GM19240 (cell line): ENCODE data around the gene FBN2.

Source experiments
- DNase-seq: peaks from one replicate; pipeline ENCODE4 v3.0.0; 2011; ENCODE audit warnings: low spot score; ENCODE audit not compliant: insufficient read length

The FBN2 gene

DNA sequence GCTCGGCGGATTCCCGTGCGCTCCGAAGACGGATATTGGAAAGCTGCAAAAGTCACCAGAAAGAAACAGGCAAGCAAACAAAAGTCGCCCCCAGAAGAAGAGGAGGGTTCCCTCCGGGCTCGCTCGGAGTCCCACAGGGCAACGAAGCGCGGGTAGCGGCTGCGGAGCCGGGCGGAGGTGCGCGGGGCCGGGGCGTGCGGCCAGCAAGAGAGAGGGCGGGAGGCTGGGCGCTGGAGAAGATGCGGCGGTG is at the start of gene FBN2:
Gene FBN2 (minus strand): TSS at position 246 of the 250 bp plus-strand sequence. CDS start 642 bp downstream, outside the sequence.
- DNase-seq, result no peak

DNA sequence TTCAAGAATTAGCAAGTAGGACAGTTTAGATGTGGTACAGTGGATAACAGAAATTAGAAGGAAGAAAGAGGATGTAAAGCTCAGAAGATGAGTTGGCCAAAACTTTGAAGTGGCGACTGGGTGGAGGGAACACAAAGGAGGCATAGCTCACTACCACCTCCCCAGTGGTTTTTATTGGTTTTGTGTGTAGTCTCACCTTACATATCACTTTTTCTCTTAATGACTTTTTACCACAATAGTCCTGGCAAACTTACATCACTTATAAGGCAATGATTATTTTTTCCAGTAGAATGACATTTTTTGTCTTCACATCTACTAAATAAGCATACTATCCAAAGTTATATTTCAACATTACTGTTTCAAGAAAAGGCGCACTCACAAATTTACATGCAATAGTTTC is 49.2 kb upstream of the FBN2 start:
- no peak for DNase-seq

DNA sequence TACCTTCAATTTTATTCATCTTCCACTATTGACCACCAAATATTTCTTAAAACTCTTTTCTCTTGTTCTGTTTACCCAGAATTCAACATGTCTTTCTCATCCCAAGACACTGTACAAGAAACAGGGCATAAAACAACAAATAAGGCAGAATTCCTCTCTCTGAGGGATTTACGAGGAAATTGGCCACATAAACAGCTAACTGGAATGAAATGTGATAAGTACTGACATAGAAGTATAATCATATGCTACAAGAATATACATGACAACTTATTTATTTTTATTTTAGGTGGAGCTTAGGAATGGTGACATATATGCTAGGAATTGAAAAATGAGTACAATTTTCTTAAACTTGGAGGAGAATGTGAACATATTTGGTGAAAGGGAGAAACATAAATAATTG is 48.8 kb upstream of the FBN2 start:
- DNase-seq, result no peak

DNA sequence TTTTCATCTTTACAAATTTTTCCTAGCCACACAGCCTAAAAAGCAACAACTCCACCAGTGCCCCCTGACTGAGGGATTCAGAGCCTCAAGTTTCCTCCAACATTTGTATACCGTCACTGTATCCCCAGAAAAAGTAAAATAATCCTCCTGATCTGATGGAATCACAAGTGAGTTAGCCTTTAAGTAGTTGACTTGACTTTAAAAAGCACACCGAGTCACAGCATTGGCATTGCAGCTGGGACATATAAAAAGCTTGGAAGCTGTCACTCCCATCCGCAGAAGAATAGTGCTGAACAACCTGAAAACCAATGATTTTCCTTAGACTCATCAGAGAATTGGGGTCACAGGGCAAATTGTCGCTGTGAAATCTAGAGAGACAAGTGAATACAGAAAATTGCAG is 41.6 kb upstream of the FBN2 start:
- DNase-seq, result no peak

DNA sequence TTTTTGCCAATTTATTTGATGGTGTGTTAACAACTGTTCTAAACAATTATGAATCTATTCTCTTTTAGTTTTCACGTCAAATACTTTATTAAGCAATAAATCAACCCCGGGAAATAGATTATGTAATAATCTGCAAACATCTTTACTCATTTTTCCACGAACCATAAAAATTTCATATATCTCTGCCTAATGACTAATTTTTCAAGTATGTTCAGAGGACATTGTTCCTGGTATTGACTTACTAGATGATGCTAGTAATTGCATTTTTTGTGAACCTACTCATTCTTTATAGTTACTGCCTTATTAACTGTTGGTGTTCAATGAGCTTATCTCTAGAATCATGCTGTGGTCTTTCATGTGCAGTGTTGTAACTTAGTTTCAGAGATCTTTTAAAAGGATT is 41.0 kb upstream of the FBN2 start:
- no peak for DNase-seq

DNA sequence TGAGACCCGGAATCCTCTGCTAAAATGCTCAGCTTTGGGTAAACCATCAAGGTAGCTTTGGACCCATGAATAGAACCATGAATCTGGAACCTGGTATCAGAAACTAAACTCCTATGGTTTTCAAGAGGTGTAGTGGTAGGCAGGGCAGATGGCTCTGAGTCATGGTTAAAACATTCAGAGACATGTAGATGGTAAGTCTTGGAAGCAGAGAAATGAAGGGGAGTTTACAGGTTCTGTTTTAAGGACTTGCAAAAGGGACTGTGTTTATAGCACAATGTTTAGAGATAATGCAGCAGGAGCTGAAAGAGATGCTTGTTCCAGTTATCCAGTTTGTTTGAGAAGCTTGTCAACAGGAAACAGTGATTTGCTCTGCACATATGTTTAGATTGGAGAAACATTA is 36.0 kb upstream of the FBN2 start:
- DNase-seq, result no peak

DNA sequence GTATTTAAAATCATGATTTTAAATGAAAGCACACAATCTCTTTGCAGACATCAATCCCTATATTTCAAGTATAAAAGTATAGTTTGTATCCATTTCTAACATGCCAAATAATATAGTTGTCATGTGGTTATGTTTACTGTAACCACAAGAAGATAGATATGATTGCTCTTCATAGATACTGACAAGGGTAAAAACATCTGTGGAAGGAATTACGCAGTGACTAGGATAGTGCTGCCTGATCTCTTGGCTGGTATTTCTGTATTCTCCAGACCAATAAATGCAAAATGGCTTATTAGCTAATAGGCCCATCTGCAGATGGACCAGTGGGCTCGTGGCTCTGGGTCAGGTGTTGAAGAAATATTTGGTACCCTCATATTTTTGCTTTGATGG is 34.9 kb upstream of the FBN2 start:
- no peak for DNase-seq

DNA sequence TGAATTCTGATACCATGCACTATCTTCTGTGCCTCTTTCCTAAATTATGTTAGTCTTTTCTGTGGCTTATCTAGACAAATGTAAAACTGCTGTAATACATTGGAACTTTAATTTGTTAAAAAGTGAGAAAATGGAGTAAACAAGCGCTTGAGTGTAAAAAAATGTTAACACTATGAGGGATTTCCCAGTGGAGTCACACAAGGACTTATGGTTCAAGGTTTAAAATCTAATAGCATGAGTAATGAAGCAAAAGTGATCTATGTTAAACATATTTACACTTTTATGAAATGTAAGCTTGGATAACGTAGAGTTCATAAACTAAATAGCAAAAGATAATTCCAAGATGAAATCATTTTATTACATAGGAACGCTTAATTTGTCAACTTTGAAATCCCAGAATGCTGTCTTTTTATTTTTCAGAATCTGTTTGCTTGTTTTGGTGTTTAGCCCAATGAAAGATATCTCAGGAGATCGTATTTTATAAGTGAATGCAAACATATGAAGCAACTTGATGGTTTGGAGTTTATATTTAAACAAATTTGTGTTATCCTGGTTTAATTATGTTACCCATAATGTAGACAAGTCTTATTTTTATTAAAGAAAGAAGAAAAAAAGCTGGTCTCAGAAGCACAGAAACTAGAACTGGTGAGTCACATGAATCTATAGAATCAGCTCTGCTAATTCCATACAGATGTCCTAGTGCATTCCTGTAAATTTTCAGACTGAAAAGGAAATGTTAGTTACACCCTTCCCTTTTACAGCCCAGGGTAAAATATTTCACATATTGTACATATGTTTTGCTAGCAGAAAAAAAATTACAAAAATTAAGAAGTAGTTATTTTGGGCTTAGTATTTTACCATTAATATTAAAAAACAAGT is 34.2 kb upstream of the FBN2 start:
- DNase-seq, result no peak

DNA sequence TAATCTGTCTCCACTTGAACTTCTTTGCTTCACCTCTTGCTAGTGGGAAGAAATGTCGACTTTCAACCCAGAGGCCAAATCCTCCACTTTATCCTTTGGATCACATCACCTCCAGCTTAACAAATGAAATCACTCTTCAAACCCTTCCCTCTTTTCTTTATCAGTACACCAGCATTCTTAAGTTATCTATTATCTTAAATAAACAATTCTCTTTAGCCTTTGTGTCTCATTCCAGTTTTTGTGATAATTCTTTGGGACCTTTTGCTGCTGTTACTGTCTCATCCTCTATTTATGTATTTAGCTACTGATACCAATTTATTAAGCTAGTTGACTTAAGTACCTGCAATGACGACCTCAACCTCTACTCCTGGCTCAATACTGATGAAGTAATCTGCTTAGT is 28.1 kb upstream of the FBN2 start:
- DNase-seq, result no peak

DNA sequence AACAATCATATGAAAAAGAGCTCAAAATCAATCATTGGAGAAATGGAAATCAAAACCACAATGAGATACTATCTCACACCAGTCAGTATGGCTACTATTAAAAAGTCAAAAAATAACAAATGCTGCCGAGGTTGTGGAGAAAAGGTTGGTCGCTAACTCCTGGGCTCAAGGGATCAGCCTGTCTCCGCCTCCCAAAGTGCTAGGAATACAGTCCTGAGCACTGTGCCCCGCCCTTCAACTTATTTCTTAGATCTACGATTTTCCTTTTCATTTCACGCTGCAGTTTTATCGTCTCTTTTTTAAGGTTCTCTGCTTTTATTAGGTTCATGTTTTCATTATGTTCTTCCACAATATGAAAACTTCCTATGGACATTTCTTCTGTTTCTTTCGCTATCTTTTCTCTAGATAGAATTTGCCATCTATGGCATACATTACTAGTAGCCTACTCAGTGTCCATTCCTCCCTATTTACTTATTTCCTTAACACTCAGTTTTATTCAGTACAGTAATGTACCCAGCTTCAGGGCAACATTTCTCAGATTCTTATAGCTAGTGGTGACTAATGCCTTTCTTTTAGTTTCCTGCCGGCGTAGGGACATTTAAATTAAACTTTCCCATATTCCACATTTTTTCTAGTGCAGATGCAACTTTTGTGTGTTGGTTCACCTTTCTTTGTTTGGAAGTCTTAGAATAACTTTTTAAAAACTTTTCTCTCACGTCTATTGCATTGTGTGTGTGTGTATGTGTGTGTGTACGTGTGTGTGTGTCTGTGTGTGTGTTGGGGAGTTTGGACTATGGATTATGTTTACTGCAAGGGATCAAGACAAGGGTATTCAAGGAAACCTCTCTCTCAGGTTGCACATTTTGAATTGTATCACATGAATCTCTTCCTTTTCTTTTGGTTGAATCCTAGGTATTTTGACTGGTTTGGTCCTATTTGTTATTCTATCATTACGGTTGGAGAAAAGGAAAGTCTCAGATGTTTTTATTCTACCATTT is 21.6 kb upstream of the FBN2 start:
- DNase-seq, result no peak

DNA sequence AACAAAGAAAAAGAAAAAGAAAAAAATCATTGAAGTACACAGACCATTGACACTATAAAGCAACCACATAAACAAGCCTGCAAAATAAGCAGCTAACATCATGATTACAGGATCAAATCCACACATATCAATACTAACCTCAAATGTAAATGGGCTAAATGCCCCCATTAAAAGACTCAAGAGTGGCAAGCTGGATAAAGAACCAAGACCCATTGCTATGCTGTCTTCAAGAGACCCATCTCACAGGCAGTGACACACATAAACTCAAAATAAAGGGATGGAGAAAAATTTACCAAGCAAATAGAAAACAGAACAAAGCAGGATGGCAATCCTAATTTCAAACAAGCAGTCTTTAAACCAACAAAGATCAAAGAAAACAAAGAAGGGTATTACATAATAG is 15.7 kb upstream of the FBN2 start:
- DNase-seq, result no peak

DNA sequence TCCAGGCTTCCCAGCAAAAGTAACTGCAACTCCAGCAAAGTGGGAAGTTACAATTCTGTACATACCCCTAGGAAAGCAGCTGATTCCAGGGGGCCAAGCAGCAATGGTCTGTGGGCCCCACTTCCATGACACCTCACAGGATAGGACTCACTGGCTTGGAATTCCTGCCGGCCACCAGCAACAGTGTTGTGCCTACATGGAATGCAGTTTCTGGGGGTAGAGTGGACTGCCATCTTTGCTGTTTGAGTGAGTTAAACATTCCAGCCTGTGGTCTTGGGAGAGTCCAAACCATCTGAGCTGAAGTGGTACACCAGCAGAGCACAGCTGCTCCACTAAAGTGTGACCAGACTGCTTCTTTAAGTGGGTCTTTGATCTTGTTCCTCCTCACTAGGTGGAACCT is 13.4 kb upstream of the FBN2 start:
- DNase-seq, result no peak

DNA sequence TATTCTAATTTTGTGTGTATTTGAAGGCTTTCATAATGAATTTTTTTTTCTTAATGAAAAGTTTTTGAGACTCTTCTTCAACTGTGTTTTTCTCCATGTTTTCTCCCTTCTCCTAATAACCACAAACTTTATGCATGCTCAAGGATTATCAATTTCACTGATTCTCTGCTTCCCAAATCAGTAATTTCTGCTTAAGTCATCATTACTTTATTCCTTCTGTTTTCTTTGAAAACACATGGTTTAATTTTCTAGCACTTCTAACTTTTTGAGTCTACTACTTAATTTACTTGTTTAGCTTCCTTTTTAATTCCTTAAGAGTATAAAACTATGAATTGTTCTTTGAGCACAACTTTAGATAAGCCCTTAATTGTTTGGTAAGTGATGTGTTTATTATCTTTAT is 11.5 kb upstream of the FBN2 start:
- no peak for DNase-seq

DNA sequence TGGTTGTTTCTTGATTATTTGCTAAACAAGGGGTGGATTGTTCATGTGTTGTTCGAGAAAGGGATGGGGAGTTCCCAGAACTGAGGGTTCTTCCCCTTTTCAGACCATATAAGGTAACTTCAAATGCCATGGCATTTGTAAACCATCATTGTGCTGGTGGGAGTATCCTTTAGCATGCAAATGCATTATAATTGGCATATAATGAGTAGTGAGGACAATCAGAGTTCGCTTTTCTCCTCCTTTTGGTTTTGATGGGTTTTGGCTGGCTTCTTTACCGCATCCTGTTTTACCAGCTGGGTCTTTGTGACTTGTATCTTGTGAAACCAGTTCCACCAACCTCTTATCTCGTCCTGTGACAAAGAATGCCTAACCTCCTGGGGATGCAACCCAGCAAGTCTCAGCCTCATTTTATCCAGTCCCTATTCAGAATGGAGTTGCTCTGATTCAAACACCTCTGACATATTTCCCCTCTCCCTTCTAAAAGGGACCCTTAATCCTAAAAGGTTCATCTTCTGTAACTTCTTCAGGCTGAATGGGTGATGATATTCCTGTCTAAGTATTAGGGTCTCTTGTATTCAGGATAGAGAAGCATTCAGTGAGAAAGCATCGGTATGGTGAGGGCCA is 8.7 kb upstream of the FBN2 start:
- DNase-seq, result no peak

DNA sequence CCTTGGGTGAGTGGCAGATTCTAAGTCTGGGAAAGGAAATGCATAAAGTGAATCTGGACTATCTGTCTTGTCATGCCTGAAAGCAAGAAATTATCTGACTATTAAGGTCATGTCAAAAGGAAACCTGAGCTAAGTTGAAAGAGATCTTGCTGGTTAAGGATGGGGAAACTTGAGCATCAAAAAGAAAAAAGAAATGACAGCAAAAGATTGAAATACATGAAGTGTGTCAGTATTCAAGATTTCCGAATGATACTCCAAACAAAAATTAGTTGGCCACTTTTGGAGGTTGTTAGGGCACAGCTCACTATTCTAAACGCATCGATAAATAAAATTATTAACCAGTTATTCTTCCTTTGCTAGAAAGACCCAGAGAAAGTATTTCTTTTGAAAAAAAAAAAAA is 3.3 kb upstream of the FBN2 start:
- DNase-seq, result no peak

DNA sequence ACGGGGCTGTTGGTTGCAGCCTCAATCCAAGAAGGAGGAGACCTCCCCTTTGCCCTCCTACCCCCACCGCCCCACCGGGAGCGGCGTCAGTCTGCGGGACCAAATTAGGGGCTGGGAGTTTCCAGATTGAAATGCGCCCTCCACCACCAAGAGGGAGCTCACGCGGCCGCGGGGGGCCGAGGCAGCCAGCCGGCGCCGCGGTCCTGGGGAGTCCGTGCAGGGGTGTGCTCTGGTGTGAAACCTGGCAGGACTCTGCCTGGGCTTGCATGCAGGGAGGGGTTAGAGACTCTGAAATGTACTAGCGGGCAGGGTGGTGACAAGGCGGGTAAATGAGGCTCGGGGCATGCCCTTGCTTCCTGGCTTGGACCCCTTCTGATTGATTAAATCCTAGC is 989 bp upstream of the FBN2 start:
- no peak for DNase-seq

DNA sequence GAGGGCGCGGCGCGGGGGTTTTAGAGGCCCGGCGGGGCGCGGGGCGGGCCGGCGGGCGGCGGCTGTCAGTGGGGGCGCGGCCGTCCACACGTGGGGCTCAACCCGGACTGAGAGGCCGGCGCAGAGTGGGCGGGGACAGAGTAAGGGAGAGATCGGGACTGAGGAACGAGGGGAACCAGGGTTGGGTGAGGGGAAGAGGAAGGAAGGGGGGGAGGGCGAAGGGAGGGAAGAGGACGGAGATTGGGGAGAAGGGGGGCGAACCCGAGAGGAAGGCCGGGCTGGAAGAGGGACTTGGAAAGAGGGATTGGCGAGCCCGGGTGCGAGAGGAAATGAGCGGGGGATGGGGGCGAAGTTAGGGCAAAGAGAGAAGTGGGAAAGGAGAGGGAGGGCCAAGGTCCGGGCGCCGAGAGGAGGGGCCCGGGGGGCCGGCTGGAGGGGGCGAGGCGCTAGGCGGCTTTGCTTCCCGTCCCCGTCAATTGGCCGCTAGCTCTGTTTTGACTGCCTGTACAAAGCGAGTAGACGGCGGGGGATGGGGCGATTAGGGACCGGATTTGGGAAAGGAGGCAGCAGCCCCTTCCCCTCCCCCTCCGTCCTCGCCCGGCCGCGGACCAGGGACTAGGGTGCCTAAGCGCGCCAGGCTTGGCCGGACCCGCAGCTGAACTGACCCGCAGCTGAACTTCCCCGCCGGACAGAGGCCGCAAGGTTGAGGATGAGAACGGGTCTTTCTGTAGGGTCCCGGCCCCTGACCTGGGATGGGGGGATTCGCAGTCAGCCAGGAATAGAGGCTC is 399 bp upstream of the FBN2 start:
- no peak for DNase-seq

DNA sequence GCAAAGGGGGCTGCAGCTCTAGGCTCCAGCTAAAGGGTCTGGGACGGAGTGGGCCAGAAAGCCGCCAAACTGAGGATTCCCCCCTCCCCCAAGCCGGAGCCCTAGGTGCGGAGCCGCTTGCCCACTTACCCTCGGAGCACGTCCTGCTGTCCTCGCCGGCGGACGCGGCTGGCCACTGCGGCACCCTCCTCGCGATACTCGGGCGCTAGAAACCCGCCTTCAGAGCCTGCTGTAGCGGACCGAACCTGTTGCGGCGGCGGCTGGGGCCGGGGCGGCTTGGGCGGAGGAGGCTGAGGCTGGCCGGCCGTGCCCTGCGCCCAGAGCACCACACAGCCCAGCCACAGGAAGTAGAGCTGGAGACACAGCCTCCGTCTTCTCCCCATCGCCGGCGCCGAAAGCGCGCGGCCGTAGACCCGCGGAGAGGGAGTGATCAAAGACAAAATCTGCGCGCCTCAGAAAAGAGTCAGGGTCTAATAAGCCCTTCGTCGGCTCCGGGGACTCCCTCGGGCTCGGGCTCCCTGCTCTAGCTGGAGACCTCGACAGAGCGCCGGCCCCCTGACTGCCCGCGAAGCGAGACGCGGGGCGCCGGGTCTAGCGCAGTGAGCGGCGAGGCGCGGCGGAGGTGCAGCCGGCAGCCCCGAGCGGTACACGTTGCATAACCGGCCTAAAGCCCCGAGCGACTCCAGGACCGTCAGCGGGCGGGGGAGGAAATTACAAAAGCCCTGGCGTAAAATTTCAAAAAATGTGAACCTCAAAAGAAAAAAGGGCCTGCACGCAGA is 635 bp downstream of the FBN2 start:
- DNase-seq, result no peak

DNA sequence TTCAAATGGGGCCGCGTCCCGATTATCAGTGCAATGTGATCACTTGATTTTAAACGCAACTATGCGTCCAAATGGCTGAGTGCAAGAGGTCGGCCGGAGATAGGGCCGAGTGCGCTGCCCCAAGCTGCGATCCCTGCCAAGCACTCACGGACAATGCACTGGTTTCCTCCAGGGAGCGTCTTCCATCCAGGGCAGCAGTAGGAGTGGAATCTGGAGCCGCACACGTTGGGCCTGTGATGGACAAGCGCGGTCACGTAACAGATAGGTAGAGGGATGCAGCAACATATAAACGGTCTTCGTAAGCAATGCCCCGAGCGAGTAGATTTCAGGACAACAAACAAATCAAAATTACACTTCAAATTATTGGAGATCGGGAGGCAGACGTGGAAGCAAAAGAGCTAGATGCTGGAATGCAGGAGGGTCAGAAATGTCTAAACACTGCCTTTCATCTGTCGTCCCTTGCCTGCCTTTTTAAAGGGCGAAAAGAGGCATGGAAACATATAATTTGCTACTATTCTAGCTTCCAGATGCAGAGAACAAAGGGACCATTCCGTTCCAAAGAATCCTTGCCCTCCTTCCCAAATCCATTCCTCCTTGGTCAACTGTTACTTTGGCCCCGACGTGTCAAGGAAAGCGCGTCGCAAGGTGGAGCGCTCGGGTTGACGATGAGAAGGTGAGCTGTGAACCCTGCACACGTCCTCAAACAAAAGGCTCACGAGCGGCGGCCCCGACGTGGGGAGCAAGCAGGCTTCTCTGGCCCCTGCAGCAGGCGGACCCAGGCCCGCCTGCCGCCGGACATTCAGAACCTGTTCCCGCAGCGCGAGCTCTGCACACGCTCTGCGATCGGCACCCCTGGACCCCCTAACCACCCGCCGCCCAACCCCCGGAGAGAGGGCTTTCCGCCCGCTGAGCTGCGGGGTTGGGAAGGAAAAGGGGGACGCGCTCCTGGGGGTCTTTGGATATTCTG is 1.5 kb downstream of the FBN2 start:
- no peak for DNase-seq
